ENCODE measurements around the gene SGIP1.
"Not testable (repeated sequence)": the region's sequence is repeated elsewhere in the genome, so short reads cannot be mapped to it uniquely, and the experiment has no call there.

Gene SGIP1

DNA sequence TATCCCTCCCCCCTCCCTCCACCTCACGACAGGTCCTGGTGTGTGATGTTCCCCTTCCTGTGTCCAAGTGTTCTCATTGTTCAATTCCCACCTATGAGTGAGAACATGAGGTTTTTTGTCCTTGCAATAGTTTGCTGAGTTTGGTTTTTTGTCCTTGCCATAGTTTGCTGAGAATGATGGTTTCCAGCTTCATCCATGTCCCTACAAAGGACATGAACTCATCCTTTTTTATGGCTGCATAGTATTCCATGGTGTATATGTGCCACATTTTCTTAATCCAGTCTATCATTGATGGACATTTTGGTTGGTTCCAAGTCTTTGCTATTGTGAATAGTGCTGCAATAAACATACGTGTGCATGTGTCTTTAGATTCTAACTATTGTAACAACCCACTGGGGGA is 261.9 kb downstream of the SGIP1 start:
- in situ Hi-C loops (cut with HindIII; ENCODE audit: low sequenced_read_pairs): not testable (repeated sequence)

Data from endothelial cell of hepatic sinusoid (primary cell).